Measurements from ENCODE around the gene SRPRB. TPM values are rescaled to one million over a fixed set of nuclear protein-coding genes. Genes with fewer than 3 reads are reported as not detected.

The SRPRB gene, protein sequence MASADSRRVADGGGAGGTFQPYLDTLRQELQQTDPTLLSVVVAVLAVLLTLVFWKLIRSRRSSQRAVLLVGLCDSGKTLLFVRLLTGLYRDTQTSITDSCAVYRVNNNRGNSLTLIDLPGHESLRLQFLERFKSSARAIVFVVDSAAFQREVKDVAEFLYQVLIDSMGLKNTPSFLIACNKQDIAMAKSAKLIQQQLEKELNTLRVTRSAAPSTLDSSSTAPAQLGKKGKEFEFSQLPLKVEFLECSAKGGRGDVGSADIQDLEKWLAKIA
- total RNA-seq (59.5 and 69.2 TPM in 2 replicates), polyA plus RNA-seq (22.7 and 33.0 TPM in 2 replicates), polyA minus RNA-seq (53.4 and 98.0 TPM in 2 replicates), Bru-seq, nascent RNA (percentile 82 among the genes with signal in this experiment), BruChase-seq, experiment 1, labeled RNA remaining after a 6-hour chase (percentile 82 among the genes with signal in this experiment), BruChase-seq, experiment 2, labeled RNA remaining after a 2-hour chase (percentile 72 among the genes with signal in this experiment)
- polyA plus RNA-seq (2011; cell fraction: cytosol; rRNA removed), result 41.3 and 53.1 TPM in 2 replicates
- polyA plus RNA-seq (2011; cell fraction: nucleus; rRNA removed), result 28.2 and 29.3 TPM in 2 replicates
- 49.8 and 60.1 TPM in 2 replicates for polyA plus RNA-seq (2012)
- 77.5 TPM for polyA minus RNA-seq (2011; cell fraction: cytosol; rRNA and poly(A)+ RNA removed)
- 18.5 and 25.1 TPM in 2 replicates for polyA minus RNA-seq (2011; cell fraction: nucleus; rRNA and poly(A)+ RNA removed)
- long read RNA-seq, partial matches to known transcripts, result 172 of 177 reads
- long read RNA-seq, other reads (novel, unspliced or antisense), result 4 of 177 reads

DNA sequence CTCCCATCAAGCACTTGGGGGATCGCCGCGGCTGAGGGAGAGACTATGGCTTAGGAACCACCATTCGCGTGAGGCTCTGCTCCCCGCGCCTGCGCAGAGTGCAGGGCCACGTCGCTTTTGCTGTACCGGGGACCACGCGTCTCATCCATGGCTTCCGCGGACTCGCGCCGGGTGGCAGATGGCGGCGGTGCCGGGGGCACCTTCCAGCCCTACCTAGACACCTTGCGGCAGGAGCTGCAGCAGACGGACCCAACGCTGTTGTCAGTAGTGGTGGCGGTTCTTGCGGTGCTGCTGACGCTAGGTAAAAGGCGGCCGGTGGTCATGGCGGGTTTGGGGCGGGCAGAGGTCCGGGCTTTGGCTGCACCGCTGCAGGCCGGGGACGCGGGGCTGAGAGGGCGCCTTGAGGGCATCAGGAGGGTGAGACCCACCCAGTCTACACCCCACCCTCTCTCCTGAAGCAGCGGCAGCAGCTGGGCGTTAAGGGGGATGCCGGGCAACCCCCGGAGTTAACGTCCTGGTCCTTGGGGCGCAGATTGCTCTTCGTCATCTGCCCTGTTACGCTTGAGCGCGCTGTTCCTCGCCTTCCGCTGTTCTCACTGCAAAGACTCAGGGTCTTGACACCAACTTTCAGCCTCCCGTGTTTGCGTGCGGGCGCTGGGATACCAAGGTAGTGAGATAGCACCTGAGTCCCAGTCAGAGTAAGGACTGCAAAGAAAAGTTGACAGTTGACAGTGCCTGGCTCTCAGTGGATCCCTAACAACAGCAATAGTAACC lies at the start of gene SRPRB:
TSS of gene SRPRB (plus strand) at position 114 of the 774 bp plus-strand sequence. CDS start at position 148, 34 bp downstream.
- Histone ChIP-seq H2AFZ (ENCODE audit: low read depth, low read length) (peak within 1 kb of the TSS; percentile 84), H3K36me3 (ENCODE audit: control insufficient read depth in 2 of 2, extremely low read depth in 1 of 2, insufficient read depth in 2 of 2, low read length in 2 of 2) (peaks cover 0 to 6% of the 10 kb centered on the region in 2 experiments), H3K9ac (replicated peaks; ENCODE audit: extremely low read depth, insufficient read depth, low read length) (peak within 1 kb of the TSS; percentile 45), H3K9me1 (replicated peaks; ENCODE audit: control insufficient read depth, extremely low read depth, insufficient read depth, low read length) (no peaks in the 10 kb centered on the region), H4K20me1 (replicated peaks; ENCODE audit: control insufficient read depth, extremely low read depth, insufficient read depth, low read length) (no peaks in the 10 kb centered on the region), H3K4me3 (replicated peaks in 1 of 3; ENCODE audit: insufficient read depth in 1 of 3, low read depth in 1 of 3, low read length in 3 of 3) (peak within 1 kb of the TSS; percentile 71 to 95 (median 82)), H3K79me2 (ENCODE audit: control insufficient read depth, insufficient read depth, low read length) (peaks cover 8% of the 10 kb centered on the region), H3K27ac (ENCODE audit: insufficient read depth, low read depth, low read length) (peak within 1 kb of the TSS; percentile 35), H3K9me3 (replicated peaks; ENCODE audit: control insufficient read depth, insufficient read depth, low read length) (no peaks in the 10 kb centered on the region), H3K4me1 (ENCODE audit: control insufficient read depth, extremely low read depth, insufficient read depth, low read length) (peaks cover 6% of the 10 kb centered on the region), H3K27me3 (ENCODE audit: control insufficient read depth in 2 of 2, insufficient read depth in 2 of 2, low read length in 2 of 2) (peaks cover 3 to 7% of the 10 kb centered on the region in 2 experiments), H3K4me2 (ENCODE audit: insufficient read depth, low read length) (peak within 1 kb of the TSS; percentile 92)
- TF ChIP-seq EZH2 (IDR thresholded peaks at IDR 0.05; ENCODE audit: borderline replicate concordance, low read depth, low read length, severe bottlenecking), result no peak
- TF ChIP-seq MYC (IDR thresholded peaks at IDR 0.05; ENCODE audit: low read depth, low read length), result no peak
- no peak for TF ChIP-seq POLR2A (IDR thresholded peaks at IDR 0.05; ENCODE audit: low read depth, low read length)
- TF ChIP-seq JUN (IDR thresholded peaks at IDR 0.05; ENCODE audit: borderline replicate concordance, insufficient read depth, insufficient read length, low read depth), result no peak
- peak; percentile 81 for TF ChIP-seq POLR2AphosphoS5 (IDR thresholded peaks at IDR 0.05; ENCODE audit: insufficient read depth, low read depth, low read length)
- TF ChIP-seq, protein P1, sequence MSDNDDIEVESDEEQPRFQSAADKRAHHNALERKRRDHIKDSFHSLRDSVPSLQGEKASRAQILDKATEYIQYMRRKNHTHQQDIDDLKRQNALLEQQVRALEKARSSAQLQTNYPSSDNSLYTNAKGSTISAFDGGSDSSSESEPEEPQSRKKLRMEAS (IDR thresholded peaks at IDR 0.05; ENCODE audit: insufficient read depth, insufficient read length), result peak; percentile 58
- TF ChIP-seq FOS (IDR thresholded peaks at IDR 0.05; ENCODE audit: borderline replicate concordance, insufficient read depth, low read length), result no peak
- BruUV-seq (replicated peaks), result no TSS peak
- dilution Hi-C loops (cut with MboI; ENCODE audit: extremely low pct_ligation_motif_present, low sequenced_read_pairs) (no loop called here), intact Hi-C loops (cut with micrococcal nuclease) (loop anchor here (1.0 to 10.0 kb wide), 6 partner anchors 143 to 1081 kb away; partner anchors contain the start of genes CDV3, NPHP3 and TMEM108)
- ChIA-PET CTCF (interaction anchor here (0.8 to 1.8 kb wide), 3 partner anchors 11 to 122 kb away, joined by 3 to 9 read pairs (median 3); no protein-coding TSS in a partner anchor), POLR2A (no interaction called here)
- FAIRE-seq, result peak; percentile 94
- DNase-seq (ENCODE audit: low read depth, low spot score), result peak; percentile 95
